Common myeloid progenitor, CD34-positive (primary cell): Measurements from ENCODE around the gene OTOGL.

Source experiments
- CTCF ChIA-PET: fragments of 350-600 bp; sonication (Branson Sonifier 250); formaldehyde crosslinking; loops from one replicate; lab custom pipeline; 2021; ENCODE audit warnings: antibody characterized with exemption; lab: Charles Lee
- POLR2A ChIA-PET: fragments of 350-600 bp; sonication (Branson Sonifier 250); formaldehyde crosslinking; loops from one replicate; lab custom pipeline; 2021; ENCODE audit warnings: antibody characterized with exemption; lab: Charles Lee
- DNase-seq, 3 donors: peaks; one replicate each; pipeline versions ENCODE4 v3.0.0 to v3.0.0-alpha.2; 2013
- H3K27ac ChIP-seq, 2 experiments: 1 replicate in 1 of 2; 2 replicates in 1 of 2; pipeline ENCODE4 v1.7.0; 2013; ENCODE audit warnings: inconsistent platforms in 2 of 2, low read length in 2 of 2, mild to moderate bottlenecking in 2 of 2, low read depth in 1 of 2, moderate library complexity in 1 of 2; ENCODE audit not compliant: severe bottlenecking in 2 of 2, insufficient read depth in 1 of 2, poor library complexity in 1 of 2
- H3K27me3 ChIP-seq, 5 experiments: replicated peaks in 2 of 5; 1 replicate in 3 of 5; 2 replicates in 2 of 5; pipeline versions ENCODE4 v1.6.1 to v1.7.0; 2013; ENCODE audit warnings: low read length in 4 of 5, mild to moderate bottlenecking in 2 of 5, moderate library complexity in 2 of 5, inconsistent platforms in 1 of 5; ENCODE audit not compliant: insufficient read depth in 5 of 5, control insufficient read depth in 4 of 5
- H3K36me3 ChIP-seq, 4 experiments: 1 replicate in 2 of 4; 2 replicates in 2 of 4; pipeline versions ENCODE4 v1.6.1 to v1.7.0; 2013; ENCODE audit warnings: low read length in 3 of 4, control low read depth in 1 of 4, mild to moderate bottlenecking in 1 of 4; ENCODE audit not compliant: control insufficient read depth in 4 of 4, insufficient read depth in 4 of 4
- H3K4me1 ChIP-seq, 4 experiments: 1 replicate in 3 of 4; 2 replicates in 1 of 4; pipeline versions ENCODE4 v1.6.1 to v1.7.1; 2013; ENCODE audit warnings: low read length in 3 of 4, mild to moderate bottlenecking in 3 of 4, control low read depth in 1 of 4, inconsistent platforms in 1 of 4, moderate library complexity in 1 of 4; ENCODE audit not compliant: control insufficient read depth in 4 of 4, insufficient read depth in 4 of 4; ENCODE audit errors: control extremely low read depth in 1 of 4
- H3K4me3 ChIP-seq, 7 experiments: 1 replicate in 4 of 7; 2 replicates in 3 of 7; pipeline versions ENCODE4 v1.5.1 to v1.7.0; 2013; ENCODE audit warnings: mild to moderate bottlenecking in 7 of 7, low read length in 6 of 7, moderate library complexity in 6 of 7, inconsistent platforms in 2 of 7, low read depth in 2 of 7, control low read depth in 1 of 7; ENCODE audit not compliant: insufficient read depth in 4 of 7, control insufficient read depth in 1 of 7; ENCODE audit errors: extremely low read depth in 1 of 7
- H3K9me3 ChIP-seq, 5 experiments: 1 replicate in 4 of 5; 2 replicates in 1 of 5; pipeline versions ENCODE4 v1.6.1 to v1.7.1; 2013; ENCODE audit warnings: low read length in 4 of 5, mild to moderate bottlenecking in 2 of 5, inconsistent platforms in 1 of 5, low read depth in 1 of 5, moderate library complexity in 1 of 5; ENCODE audit not compliant: control insufficient read depth in 4 of 5, insufficient read depth in 2 of 5; ENCODE audit errors: control extremely low read depth in 1 of 5
- WGBS: methylation state at CpG from one replicate; pipeline ENCODE4 v1.1.5; 2013; ENCODE audit not compliant: insufficient coverage; 5-methylcytosine and 5-hydroxymethylcytosine counted together

OTOGL gene

GRCh38 chr12:80257920-80258319 is 158.6 kb downstream of the OTOGL start:
- Histone ChIP-seq H3K27ac (no peak overlapping the region), H3K4me3 (no peak overlapping the region), H3K27me3 (no peaks in the 10 kb centered on the region), H3K9me3 (no peaks in the 10 kb centered on the region), H3K36me3 (no peaks in the 10 kb centered on the region), H3K4me1 (peaks cover 0 to 3% (median 0%) of the 10 kb centered on the region in 4 experiments)
- ChIA-PET POLR2A (no interaction called here), CTCF (interaction anchor here (1.1 to 2.5 kb wide), 3 partner anchors 12 to 64 kb away, joined by 3 to 17 read pairs (median 3); no protein-coding TSS in a partner anchor)
- WGBS = no CpG with 5 or more reads among the region's 2 CpGs
- DNase-seq = no peak

- ChIA-PET POLR2A (no interaction called here), CTCF (interaction anchor here (1.6 to 2.1 kb wide), 2 partner anchors 11 to 65 kb away, joined by 4 to 7 read pairs; no protein-coding TSS in a partner anchor)
- peaks cover 0 to 3% (median 0%) of the 10 kb centered on the region in 4 experiments for H3K4me1 ChIP-seq
- H3K27me3 ChIP-seq = no peaks in the 10 kb centered on the region
- no peak for DNase-seq
- no peak overlapping the region for H3K27ac ChIP-seq
- no peak overlapping the region for H3K4me3 ChIP-seq
- H3K9me3 ChIP-seq = no peaks in the 10 kb centered on the region
- WGBS = 70% methylated on average over 2 of the region's 4 CpGs
- H3K36me3 ChIP-seq = no peaks in the 10 kb centered on the region
These were observed 160.9 kb downstream of the OTOGL start for GRCh38 chr12:80260269-80260668.

- ChIA-PET CTCF (no interaction called here), POLR2A (no interaction called here)
- no peaks in the 10 kb centered on the region for H3K27me3 ChIP-seq
- H3K4me1 ChIP-seq = peaks cover 0 to 3% (median 0%) of the 10 kb centered on the region in 4 experiments
- no peak overlapping the region for H3K4me3 ChIP-seq
- no peaks in the 10 kb centered on the region for H3K9me3 ChIP-seq
- H3K27ac ChIP-seq = no peak overlapping the region
- WGBS = 100% methylated on average over 1 of the region's 3 CpGs
- peak in 2 of 3 donors; percentile 13 to 39 for DNase-seq
- no peaks in the 10 kb centered on the region for H3K36me3 ChIP-seq
These were observed 162.1 kb downstream of the OTOGL start for GRCh38 chr12:80261403-80261802.

GRCh38 chr12:80262346-80262745 is 163.0 kb downstream of the OTOGL start:
- no peak for DNase-seq
- POLR2A ChIA-PET = no interaction called here
- Histone ChIP-seq H3K36me3 (no peaks in the 10 kb centered on the region), H3K9me3 (no peaks in the 10 kb centered on the region), H3K4me1 (peaks cover 0 to 3% (median 0%) of the 10 kb centered on the region in 4 experiments), H3K27me3 (no peaks in the 10 kb centered on the region), H3K27ac (no peak overlapping the region), H3K4me3 (no peak overlapping the region)
- WGBS = no CpG with 5 or more reads among the region's 1 CpG
- CTCF ChIA-PET = no interaction called here

GRCh38 chr12:80262771-80263170 is 163.4 kb downstream of the OTOGL start:
- CTCF ChIA-PET = no interaction called here
- H3K36me3 ChIP-seq = no peaks in the 10 kb centered on the region
- no peak overlapping the region for H3K27ac ChIP-seq
- H3K4me3 ChIP-seq = no peak overlapping the region
- DNase-seq = no peak
- POLR2A ChIA-PET = no interaction called here
- WGBS = 93% methylated on average over 3 of the region's 4 CpGs
- no peaks in the 10 kb centered on the region for H3K9me3 ChIP-seq
- no peaks in the 10 kb centered on the region for H3K27me3 ChIP-seq
- H3K4me1 ChIP-seq = no peaks in the 10 kb centered on the region

GRCh38 chr12:80264386-80264785 is 165.0 kb downstream of the OTOGL start:
- H3K27ac ChIP-seq = no peak overlapping the region
- CTCF ChIA-PET = interaction anchor here (3.8 kb wide), 1 partner anchor 68 kb away, joined by 26 read pairs; no protein-coding TSS in a partner anchor
- no peaks in the 10 kb centered on the region for H3K4me1 ChIP-seq
- H3K4me3 ChIP-seq = no peak overlapping the region
- H3K9me3 ChIP-seq = no peaks in the 10 kb centered on the region
- POLR2A ChIA-PET = no interaction called here
- no peak for DNase-seq
- no peaks in the 10 kb centered on the region for H3K27me3 ChIP-seq
- H3K36me3 ChIP-seq = no peaks in the 10 kb centered on the region

GRCh38 chr12:80264891-80265290 is 165.6 kb downstream of the OTOGL start:
- H3K36me3 ChIP-seq = no peaks in the 10 kb centered on the region
- H3K27me3 ChIP-seq = no peaks in the 10 kb centered on the region
- H3K27ac ChIP-seq = no peak overlapping the region
- POLR2A ChIA-PET = no interaction called here
- H3K4me1 ChIP-seq = no peaks in the 10 kb centered on the region
- no peak for DNase-seq
- H3K9me3 ChIP-seq = no peaks in the 10 kb centered on the region
- H3K4me3 ChIP-seq = no peak overlapping the region
- CTCF ChIA-PET = interaction anchor here (0.7 to 3.8 kb wide), 2 partner anchors 68 to 106 kb away, joined by 3 to 26 read pairs; no protein-coding TSS in a partner anchor
- 100% methylated on average over 2 of the region's 5 CpGs for whole genome bisulfite sequencing
